ENCODE results near the gene SPTB.

DNA sequence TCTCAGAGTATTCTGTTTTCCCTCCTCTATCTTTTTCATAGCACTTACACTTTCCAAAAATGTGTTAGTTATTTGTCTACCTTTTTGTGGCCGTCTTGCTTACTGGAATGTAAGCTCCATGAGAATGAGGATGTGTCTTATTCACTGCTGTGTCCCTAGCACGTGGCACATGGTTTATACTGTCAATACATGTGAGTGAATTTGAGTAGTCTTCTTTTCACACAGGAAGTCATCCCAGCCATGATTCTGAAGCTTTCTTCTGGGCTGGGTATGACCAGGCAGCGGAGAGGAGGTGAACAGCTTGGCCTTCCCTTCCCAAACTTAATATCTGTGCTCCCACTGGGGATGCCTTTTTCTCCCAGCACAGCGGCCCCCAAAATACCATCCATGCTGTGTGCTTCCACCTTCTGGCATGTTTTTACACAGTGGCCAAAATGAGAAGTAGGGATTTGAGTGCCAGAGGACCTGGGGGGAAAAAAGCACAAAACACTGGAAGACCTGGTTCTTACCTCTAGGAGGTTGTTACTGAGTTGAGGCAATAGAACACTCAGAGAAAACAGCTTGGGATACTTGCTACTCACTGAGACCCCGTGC, 165.2 kb downstream of the SPTB start:
- TF ChIP-seq POLR2A (IDR thresholded peaks at IDR 0.05) = no peak
- no peak for TF ChIP-seq POLR2AphosphoS5 (IDR thresholded peaks at IDR 0.05; ENCODE audit: insufficient read depth in 1 of 2, low read depth in 1 of 2)
